GM12892 (cell line): Measurements from ENCODE around the gene CORO2A.

ENCODE experiments used
- POLR2A ChIP-seq: IDR thresholded peaks from 2 replicates; pipeline ENCODE4 v1.6.1; 2011; ENCODE audit warnings: low read depth, low read length, control low read depth
- POLR2AphosphoS5 ChIP-seq: IDR thresholded peaks from 2 replicates; pipeline ENCODE4 v1.6.1; 2011; ENCODE audit warnings: low read depth, low read length, control low read depth

- no peak for TF ChIP-seq POLR2A
- TF ChIP-seq POLR2AphosphoS5, result no peak
Measured at GRCh38 chr9:98227883-98228282, 35.4 kb upstream of the CORO2A start.
